HTR-8/SVneo (cell line): ENCODE measurements around the gene ZNHIT1.
"Not testable (repeated sequence)": the region's sequence is repeated elsewhere in the genome, so short reads cannot be mapped to it uniquely, and the experiment has no call there.

Experiments used
- DNase-seq: peaks from one replicate; pipeline ENCODE4 v3.0.0; 2011; ENCODE audit warnings: low spot score, mixed read lengths; ENCODE audit not compliant: insufficient read length
- FAIRE-seq: peaks from 2 replicates; lab custom pipeline; 2011; peaks lifted over from hg19 to GRCh38; lab: Jason Lieb, UNC

Gene ZNHIT1

GRCh38 chr7:101186194-101186593, 31.8 kb upstream of the ZNHIT1 start:
- no peak for FAIRE-seq
- no peak for DNase-seq

- no peak for FAIRE-seq
- DNase-seq: no peak
Measured at GRCh38 chr7:101186844-101187428, 31.0 kb upstream of the ZNHIT1 start.

DNA sequence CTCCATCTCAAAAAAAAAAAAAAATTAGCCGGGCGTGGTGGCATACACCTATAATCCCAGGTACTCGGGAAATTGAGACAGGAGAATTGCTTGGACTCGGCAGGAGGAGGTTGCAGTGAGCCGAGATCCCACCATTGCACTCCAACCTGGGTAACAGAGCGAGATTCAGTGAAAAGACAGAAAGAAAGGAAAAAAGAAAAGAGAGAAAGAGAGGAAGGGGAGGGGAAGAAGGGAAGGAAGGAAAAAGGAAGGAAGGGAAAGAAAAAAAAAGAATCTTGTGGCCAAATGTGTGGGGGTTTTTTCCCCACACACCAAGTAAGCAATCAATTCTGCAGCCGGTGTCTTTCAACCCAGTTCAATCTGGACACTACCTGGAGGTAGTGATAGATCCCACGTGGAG, 28.9 kb upstream of the ZNHIT1 start:
- FAIRE-seq (no peak), DNase-seq (no peak)

- FAIRE-seq (no peak), DNase-seq (no peak)
Measured at GRCh38 chr7:101195884-101196283, 22.1 kb upstream of the ZNHIT1 start.

DNA sequence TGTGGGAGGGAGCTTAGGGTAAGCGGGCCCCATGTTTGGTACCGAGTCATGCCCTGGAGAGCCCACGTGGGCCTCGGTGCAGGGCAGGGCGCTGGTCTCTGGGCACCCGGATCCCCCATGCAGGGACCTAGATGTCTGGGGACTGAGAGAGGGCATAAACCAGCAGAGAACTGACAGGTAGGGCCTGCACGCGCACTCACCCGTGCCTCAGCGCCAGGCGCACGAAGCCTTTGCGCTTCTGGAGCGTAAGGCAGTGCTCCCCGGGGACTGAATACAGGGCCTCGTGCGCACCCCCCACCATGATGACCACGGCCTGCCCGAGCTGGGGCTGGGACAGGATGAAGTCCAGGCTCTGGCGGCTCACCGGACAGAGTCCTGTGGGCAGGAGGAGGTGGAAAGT, 20.0 kb upstream of the ZNHIT1 start:
- FAIRE-seq: no peak
- no peak for DNase-seq

DNA sequence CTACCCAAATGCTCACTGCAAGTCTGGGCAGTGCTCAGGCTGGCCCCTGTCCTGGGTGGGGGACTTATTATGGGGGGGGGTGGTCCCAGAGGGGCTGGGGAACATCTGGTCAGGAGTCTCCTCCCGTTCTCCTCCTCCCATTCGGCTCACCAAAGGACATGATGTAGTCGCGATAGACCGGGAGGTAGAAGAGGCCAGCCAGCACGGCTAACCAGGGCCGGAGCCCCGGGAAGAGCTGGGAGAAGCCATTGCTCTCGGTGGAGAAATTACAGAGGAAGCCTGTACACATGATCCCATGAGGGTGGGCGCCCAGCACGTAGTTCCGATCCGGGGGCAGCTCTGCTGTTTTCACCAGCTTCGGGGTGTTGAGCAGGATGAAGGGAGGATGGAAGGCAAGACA, 19.5 kb upstream of the ZNHIT1 start:
- FAIRE-seq: no peak

DNA sequence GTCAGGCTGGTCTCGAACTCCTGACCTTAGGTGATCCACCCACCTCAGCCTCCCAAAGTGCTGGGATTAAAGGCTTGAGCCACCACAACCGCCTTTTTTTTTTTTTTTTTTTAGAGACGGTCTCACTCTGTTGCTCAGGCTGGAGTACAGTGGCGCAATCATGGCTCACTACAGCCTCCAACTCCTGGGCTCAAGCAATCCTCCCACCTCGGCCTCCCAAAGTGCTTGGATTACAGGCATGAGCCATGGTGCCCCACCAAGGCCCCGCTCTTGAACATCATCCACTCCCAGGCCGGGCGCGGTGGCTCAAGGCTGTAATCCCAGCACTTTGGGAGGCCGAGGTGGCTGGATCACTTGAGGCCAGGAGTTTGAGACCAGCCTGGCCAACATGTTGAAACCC, 18.4 kb upstream of the ZNHIT1 start:
- DNase-seq, FAIRE-seq: not testable (repeated sequence)

More for the DNA sequence above, 19.5 kb upstream of the ZNHIT1 start:
- DNase-seq: no peak

- no peak for DNase-seq
- FAIRE-seq: no peak
Measured at GRCh38 chr7:101200504-101200861, 17.5 kb upstream of the ZNHIT1 start.

DNA sequence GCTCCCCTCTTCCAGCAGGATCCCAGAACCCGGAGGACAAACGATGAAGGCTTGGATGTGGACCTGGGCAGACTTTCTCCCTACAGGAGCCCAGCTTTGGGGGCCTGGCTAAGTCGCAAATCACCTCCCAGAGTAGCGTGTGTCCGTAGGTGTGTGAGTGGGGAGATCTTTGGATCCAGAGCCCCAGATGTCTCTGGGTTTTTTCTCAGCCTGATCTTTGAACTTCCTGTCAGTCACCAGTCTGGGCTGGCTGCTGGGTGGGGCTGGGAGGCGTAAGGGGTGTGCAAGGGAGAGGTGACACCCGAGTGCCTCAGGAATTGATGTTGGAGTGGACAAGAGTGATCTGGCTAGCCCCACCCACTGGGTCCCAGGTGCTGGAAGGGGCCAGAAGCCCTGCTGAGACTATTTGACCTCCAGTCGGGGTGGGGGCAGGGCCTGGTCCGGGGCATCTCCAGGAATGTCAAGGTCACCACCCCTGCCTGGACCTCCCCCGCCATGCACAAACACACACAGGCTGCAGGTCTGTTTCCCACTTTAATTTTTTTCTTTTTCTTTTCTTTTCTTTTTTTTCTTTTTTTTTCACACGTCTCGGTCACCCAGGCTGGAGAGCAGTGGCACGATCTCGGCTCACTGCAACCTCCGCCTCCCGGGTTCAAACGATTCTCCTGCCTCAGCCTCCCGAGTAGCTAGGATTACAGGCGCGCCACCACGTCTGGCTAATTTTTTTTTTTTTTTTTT, 16.9 kb upstream of the ZNHIT1 start, which contains the start of gene MOGAT3:
TSS of gene MOGAT3 (minus strand) at position 175 of the 738 bp plus-strand sequence. CDS start 182 bp downstream, outside the sequence.
- DNase-seq (no peak), FAIRE-seq (no peak)

DNA sequence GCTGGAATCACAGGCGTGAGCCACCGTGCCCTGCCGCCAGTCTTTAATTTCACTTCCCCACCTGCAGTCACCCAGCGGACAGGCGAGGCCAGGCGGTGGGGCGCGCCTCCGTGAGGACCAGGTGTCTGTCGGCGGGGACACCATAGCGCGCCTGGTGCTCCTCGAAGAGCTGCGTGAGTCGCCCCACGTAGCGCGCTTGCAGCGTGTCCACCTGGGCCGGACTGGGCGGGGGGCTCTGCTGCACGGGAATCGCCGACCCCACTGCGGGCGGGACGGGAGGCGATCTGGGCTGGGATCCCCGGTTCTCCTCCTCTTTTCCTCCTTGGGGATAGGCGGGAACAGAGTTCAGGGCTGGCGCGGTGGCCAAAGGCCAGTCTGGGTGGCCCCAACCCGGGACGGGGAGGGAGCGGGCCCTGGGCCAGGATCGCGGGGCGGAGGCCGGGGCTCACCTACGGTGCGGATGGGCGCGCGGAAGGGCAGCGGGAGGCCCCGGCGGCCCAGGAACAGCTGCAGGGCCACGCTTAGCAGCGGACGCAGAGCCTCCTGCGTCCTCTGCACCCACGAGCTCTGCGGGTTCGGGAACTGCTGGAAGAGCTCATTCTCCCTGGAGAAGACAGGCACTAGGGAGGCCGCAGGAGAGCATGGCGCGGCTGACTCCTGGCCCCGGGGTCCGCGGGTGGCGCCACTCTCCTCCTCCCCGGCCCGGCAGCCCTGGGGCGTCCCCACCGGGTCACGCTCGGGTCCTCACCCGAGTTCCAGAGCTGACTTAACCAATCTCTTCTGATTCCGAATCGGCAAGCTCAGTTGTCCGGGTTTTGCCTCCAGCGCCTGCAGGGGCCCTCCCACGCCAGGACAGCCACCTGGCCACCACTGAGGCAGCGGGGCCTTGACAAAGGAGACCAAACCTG, 16.0 kb upstream of the ZNHIT1 start:
- DNase-seq: no peak
- no peak for FAIRE-seq

- DNase-seq (no peak), FAIRE-seq (no peak)
Measured at GRCh38 chr7:101202603-101202918, 15.4 kb upstream of the ZNHIT1 start.

DNA sequence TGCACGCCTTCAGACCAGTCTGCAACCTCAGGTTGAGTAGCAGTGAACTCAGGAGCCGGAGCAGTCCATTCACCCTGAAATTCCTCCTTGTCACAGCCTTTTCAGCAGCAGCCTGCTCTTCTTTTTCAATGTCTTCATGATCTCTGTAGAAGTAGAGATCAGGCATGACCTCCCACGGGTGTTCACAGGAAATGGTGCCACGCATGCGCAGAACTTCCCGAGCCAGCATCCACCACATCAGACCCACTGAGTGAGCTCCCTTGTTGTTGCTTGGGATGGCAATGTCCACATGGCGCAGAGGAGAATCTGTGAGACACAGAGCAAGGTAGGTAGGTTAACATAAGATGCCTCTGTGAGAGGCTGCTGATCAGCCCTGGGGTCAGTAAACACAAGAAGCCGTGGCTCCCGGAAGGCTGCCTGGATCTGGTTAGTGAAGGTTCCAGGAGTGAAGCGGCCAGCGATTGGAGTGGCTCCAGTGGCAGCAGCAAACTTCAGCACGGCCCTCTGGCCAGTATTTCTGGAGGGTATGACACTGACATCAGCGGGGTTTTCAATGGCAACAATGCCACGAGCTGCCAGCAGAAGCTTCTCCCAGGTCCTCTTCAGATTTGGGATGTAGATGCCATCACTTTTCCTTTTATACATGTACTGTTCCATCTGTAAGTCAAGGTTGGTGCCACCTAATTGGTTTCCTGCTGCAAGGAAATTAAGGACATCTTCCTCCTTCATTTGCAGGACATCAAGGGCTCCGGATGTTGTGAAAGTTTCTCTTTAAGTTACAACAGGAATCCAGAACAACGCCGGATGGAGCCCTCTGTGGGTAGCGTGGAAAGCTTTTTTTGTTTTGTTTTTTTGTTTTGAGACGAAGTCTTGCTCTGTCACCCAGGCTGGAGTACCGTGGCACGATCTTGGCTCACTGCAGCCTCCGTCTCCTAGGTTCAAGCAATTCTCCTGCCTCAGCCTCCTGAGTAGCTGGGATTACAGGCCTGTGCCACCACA, 13.9 kb upstream of the ZNHIT1 start:
- FAIRE-seq, DNase-seq: not testable (repeated sequence)

GRCh38 chr7:101205901-101206664, 11.9 kb upstream of the ZNHIT1 start:
- DNase-seq (no peak), FAIRE-seq (no peak)

DNA sequence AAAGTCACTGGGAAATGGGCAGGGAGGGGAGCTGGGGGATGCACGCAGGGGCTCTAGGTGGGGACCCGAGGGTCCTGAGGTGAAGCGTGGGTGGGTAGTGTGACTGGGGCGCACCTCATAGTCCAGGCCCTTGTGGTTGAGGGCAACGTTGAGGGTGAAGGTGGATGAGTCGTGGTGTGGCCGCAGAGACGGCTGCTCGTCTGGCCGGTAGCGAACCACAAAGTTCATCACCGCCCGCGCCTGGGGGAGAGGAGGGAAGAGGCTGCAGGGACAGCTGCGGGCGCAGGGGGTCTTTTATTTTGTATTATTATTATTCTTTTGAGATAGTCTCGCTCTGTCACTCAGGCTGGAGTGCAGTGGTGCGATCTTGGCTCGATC, 11.3 kb upstream of the ZNHIT1 start:
- DNase-seq (no peak), FAIRE-seq (no peak)

- DNase-seq: no peak
- no peak for FAIRE-seq
Measured at GRCh38 chr7:101207459-101207858, 10.5 kb upstream of the ZNHIT1 start.

GRCh38 chr7:101208794-101209193, 9.2 kb upstream of the ZNHIT1 start:
- FAIRE-seq (no peak), DNase-seq (no peak)

DNA sequence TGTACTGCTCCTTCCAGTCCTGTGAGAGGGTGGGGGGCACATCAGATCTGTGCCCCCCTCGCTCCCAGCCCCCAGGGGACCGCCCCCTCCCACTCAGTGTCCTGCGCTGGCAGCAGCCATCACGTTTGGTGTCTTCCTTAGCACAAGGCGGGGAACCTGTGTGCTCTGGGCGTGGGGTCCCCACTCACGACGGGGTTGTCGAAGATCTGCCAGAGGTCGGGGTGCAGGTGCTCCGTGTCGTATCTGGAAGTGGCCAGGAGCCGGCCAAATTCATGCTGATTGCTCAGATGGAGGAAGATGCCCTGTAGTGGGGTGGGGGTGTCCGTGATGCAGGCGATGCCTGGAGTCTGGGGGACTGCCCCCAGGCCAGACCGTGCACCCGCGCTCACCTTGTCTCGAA, 7.8 kb upstream of the ZNHIT1 start:
- no peak for DNase-seq
- no peak for FAIRE-seq

- FAIRE-seq (no peak), DNase-seq (no peak)
Measured at GRCh38 chr7:101211501-101211900, 6.5 kb upstream of the ZNHIT1 start.

DNA sequence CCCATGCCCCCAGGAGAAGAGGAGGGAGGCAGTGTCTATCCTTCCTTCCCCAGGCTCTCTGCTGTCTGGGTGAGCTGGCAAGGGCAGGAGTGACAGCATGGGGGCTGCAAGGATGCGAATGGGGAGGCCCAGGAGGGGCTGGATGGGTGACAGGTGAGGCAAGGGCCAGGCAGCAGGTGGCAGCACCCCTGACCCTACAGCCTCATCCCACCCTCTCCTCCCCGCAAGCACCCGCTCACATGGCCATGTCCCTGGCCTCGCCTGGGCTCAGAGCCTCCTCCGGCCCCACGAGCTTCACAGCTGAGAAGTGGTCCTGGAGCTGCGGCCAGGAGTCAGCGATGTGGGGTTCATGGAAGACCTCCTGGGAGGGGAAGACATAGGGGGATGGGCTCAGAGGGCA, 6.0 kb upstream of the ZNHIT1 start:
- DNase-seq: no peak
- no peak for FAIRE-seq
